HG03159 (cell line): Measurements from ENCODE around the gene ERO1A.
"Not testable (repeated sequence)": the region's sequence is repeated elsewhere in the genome, so short reads cannot be mapped to it uniquely, and the experiment has no call there.

ENCODE experiments used
- ATAC-seq: cut with Tn5 transposase; IDR thresholded peaks from one replicate; pipeline ENCODE4 v1.9.1; 2021; ENCODE audit warnings: mild to moderate bottlenecking, moderate library complexity; ENCODE audit not compliant: unreplicated experiment

Gene ERO1A, protein sequence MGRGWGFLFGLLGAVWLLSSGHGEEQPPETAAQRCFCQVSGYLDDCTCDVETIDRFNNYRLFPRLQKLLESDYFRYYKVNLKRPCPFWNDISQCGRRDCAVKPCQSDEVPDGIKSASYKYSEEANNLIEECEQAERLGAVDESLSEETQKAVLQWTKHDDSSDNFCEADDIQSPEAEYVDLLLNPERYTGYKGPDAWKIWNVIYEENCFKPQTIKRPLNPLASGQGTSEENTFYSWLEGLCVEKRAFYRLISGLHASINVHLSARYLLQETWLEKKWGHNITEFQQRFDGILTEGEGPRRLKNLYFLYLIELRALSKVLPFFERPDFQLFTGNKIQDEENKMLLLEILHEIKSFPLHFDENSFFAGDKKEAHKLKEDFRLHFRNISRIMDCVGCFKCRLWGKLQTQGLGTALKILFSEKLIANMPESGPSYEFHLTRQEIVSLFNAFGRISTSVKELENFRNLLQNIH

GRCh38 chr14:52695481-52696091 is at the start of gene ERO1A:
Gene ERO1A (minus strand): TSS chr14:52695558. CDS start chr14:52695481, 77 bp downstream.
- ATAC-seq = peak; percentile 59

DNA sequence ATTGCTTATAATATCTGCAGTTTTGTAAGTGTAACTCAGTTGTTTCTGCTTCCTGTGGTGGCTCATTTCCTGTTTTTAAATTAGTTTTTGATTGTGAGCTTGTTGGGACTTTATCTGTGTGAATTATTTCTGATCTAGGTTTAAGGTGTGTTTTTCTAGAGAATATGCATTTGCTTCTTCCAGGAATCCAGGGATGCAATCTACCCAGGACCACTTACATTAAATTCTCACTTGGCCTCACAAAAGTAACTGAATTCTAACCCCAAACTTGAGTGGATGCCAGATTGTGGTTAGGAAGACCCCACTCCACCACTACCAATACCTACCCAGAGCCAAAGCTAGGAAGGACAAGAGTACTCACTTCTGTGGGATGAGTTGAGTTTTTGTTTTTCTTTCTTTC is 46.5 kb upstream of the ERO1A start:
- no peak for ATAC-seq

GRCh38 chr14:52740751-52741150 is 45.4 kb upstream of the ERO1A start:
- ATAC-seq = no peak

DNA sequence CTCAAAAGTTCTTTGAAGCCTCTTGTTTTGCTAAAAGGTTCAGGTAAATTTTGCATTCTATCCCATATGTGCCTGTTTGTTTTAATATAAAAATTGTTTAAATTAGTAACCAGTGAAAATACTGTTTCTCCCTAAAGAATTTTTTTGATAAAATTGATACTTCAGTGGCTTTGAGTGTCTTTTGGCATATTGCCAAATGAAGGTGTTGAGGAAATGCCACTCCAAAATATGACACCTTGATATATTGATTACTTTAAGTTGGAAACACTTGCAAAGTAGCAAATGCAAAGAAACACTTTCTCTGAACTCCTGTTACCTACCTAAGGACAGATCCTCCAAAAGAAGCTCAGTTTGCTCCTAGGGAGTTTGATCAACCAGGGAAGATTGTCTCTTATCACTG is 43.1 kb upstream of the ERO1A start:
- ATAC-seq = no peak

DNA sequence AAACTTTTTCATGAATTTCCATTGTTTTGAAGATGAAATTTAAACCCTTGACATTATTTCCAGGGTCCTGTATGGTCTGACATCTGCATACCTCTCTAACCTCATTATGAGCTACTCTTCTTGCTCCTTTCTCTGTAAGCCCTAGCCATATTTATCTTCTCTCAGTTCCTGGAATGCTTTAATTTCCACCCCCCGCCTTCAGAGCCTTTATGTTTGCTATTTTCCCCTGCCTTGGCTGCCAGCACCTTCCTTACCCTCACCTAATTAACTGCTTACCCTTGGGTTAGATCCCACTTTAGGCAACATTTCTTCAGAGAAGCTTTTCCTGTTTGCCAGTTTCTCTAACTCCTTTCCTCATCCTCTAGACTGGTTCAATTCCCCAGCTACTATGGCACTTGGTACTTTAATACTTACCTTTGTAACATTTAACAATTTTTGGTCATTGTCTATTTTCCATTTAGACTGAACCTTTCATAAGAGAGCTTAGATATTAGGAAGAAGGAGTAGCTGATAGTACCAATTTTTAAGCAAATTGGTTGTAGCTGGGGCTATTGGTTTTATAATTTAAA is 40.6 kb upstream of the ERO1A start:
- ATAC-seq = no peak

DNA sequence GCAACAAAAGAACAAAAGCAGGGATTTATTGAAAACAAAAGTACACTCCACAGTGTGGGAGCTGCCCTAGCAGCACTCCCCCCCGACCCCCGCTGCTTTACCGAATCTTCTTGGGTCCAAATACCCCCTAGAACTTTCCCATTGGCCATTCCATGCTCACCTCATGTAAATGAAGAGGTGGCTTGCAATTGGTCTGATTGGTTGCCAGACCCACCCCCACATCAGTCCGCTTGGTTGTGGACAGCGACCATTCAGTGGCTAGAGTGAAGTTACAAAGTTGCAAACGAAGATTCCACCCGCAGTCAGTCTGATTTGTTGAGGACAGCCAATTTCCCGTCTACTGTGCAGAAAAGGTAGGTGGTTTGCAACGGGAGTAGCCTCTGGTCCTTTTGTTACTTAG is 38.5 kb upstream of the ERO1A start:
- ATAC-seq = no peak

GRCh38 chr14:52730709-52731111 is 35.4 kb upstream of the ERO1A start:
- no peak for ATAC-seq

- peak; percentile 90 for ATAC-seq
Observed at GRCh38 chr14:52729925-52730708, 34.8 kb upstream of the ERO1A start, which contains the start of gene STYX. Gene STYX (plus strand): TSS chr14:52730166. CDS start chr14:52730475, 309 bp downstream.

GRCh38 chr14:52729585-52729924 is 34.2 kb upstream of the ERO1A start:
- ATAC-seq = no peak

DNA sequence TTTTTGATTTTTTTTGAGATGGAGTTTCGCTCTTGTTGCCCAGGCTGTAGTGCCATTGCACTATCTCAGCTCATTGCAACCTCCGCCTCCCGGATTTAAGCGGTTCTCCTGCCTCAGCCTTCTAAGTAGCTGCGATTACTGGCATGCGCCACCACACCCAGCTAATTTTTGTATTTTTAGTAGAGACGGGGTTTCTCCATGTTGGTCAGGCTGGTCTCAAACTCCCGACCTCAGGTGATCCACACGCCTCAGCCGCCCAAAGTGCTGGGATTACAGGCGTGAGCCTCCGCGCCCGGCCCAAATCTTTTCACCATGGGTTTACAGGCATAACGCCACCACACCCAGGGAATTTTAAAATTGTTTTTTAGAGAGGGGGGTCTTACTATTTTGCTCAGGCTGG is 33.7 kb upstream of the ERO1A start:
- not testable (repeated sequence) for ATAC-seq

- ATAC-seq = not testable (repeated sequence)
Observed at GRCh38 chr14:52727509-52727908, 32.2 kb upstream of the ERO1A start.

DNA sequence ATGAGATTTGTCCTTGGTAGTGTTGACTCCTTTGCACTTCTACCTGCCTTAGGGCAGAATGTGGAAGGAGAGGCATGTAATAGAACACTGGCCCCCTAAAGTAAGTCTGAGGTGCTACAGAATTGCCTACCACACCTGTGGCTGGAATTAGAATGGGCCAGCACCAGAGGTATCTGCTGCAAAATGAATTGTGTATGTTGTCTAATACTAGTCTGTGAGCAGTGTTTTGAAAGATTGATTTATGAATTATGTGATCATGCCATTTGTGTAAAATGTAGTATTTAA is 28.9 kb upstream of the ERO1A start:
- ATAC-seq = no peak

GRCh38 chr14:52723514-52724359 is 28.4 kb upstream of the ERO1A start:
- ATAC-seq = no peak

- ATAC-seq = no peak
Observed at GRCh38 chr14:52716155-52716554, 20.8 kb upstream of the ERO1A start.

DNA sequence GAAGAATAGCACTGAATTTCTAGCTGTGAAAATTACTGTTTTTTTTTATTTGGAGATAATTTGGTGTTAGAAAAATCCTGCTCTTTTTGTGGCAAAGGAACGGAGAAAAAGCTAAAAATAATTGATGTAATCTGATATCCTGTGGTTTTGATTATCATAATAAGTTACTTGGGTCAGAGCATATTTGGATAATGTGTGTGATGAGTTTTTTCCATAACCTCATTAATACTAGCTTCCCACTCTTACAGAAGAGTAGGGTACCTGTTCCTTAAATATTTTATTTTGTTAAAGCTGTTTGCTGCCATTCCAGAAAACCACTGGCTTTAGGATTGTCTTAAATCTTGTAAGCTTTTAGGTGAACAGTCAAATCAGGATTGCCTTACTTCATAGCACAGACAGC is 16.3 kb upstream of the ERO1A start:
- no peak for ATAC-seq

GRCh38 chr14:52706724-52707706 is 11.7 kb upstream of the ERO1A start, which contains the start of gene PSMC6:
Gene PSMC6 (plus strand): TSS chr14:52707200. CDS start chr14:52707220, 20 bp downstream.
- ATAC-seq = peak; percentile 98

DNA sequence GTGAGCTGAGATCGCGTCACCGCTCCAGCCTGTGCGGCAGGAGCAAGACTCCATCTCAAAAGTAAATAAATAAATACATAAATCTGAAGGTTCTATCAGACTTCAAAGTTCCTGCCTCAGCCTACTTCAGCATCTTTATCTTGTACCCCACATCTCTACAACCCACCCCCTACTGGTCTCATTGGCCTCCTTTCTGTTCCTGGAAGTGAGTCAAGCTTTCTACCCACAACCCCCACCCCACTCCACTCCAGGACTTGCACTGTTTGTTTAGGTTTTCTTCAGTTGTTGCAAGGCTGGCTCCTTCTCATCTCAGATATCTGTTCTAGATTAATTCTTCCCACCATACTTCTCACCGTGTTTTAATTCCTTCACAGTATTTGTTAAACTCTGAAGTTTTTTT is 10.9 kb upstream of the ERO1A start:
- no peak for ATAC-seq

GRCh38 chr14:52703664-52704063 is 8.3 kb upstream of the ERO1A start:
- ATAC-seq = no peak

DNA sequence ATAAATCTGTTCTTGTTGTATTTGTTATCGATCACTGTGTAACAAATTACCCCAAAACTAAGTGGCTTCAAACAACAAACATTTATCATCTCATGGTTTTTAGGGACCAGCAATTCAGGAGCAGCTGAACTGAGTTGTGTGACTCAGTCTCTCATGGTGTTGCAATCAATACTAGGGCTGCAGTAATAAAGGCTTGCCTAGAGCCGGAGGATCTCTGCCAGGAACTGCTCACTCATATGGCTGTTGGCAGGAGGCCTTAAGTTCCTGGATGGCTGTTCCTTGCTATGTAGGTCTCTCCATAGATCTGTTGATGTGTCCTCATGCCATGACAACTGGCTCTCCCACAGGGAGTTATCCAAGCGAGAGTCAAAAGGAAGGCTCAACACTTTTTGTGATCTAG is 7.9 kb upstream of the ERO1A start:
- ATAC-seq = no peak
